H1 (cell line): ENCODE data around the gene HCAR2. TPM values are rescaled to one million over a fixed set of nuclear protein-coding genes. Genes with fewer than 3 reads are reported as not detected.

Experiments used
- CTCF ChIA-PET: fragments of 300-600 bp; sonication (Branson Sonifier 250); formaldehyde crosslinking; loops from one replicate; lab custom pipeline; 2021; ENCODE audit not compliant: partially characterized antibody; lab: Charles Lee
- POLR2A ChIA-PET: fragments of 300-600 bp; sonication (Branson Sonifier 250); formaldehyde crosslinking; loops from one replicate; lab custom pipeline; 2021; ENCODE audit warnings: inconsistent platforms; ENCODE audit not compliant: partially characterized antibody; lab: Charles Lee
- DNase-seq, 2 experiments: peaks; one replicate each; pipeline versions ENCODE4 v3.0.0 to v3.0.0-alpha.2; 2010 to 2022; ENCODE audit warnings: low spot score in 2 of 2, low read depth in 1 of 2, mixed read lengths in 1 of 2
- FAIRE-seq: peaks from 2 replicates; lab custom pipeline; 2011; peaks lifted over from hg19 to GRCh38; lab: Jason Lieb, UNC
- H2AFZ ChIP-seq: 2 replicates; pipeline ENCODE4 v1.8.1; 2012; ENCODE audit warnings: low read length, inconsistent platforms
- H2AK5ac ChIP-seq: 2 replicates; pipeline ENCODE4 v1.6.1; 2013; ENCODE audit warnings: low read depth, low read length
- H2BK120ac ChIP-seq: replicated peaks from 2 replicates; pipeline ENCODE3; 2013; ENCODE audit warnings: low read depth, low read length, inconsistent platforms
- H2BK12ac ChIP-seq: 2 replicates; pipeline ENCODE4 v1.6.1; 2013; ENCODE audit warnings: low read depth, low read length
- H2BK15ac ChIP-seq: 2 replicates; pipeline ENCODE4 v1.6.1; 2013; ENCODE audit warnings: low read length
- H2BK20ac ChIP-seq: 2 replicates; pipeline ENCODE4 v1.6.1; 2013; ENCODE audit warnings: low read length
- H2BK5ac ChIP-seq: 2 replicates; pipeline ENCODE4 v1.6.1; 2013; ENCODE audit warnings: low read depth, low read length
- H3K14ac ChIP-seq: 2 replicates; pipeline ENCODE4 v1.6.1; 2013; ENCODE audit warnings: inconsistent platforms; ENCODE audit not compliant: insufficient read length
- H3K18ac ChIP-seq: 2 replicates; pipeline ENCODE4 v1.6.1; 2013; ENCODE audit warnings: low read length; ENCODE audit errors: extremely low read depth
- H3K23ac ChIP-seq: 2 replicates; pipeline ENCODE4 v1.6.1; 2013; ENCODE audit warnings: inconsistent platforms; ENCODE audit not compliant: insufficient read length
- H3K23me2 ChIP-seq: 2 replicates; pipeline ENCODE4 v1.6.1; 2013; ENCODE audit warnings: low read depth, low read length
- H3K27ac ChIP-seq: 2 replicates; pipeline ENCODE4 v1.6.1; 2011; ENCODE audit warnings: low read depth, low read length, inconsistent platforms
- H3K27me3 ChIP-seq, 4 experiments: replicated peaks in 1 of 4; 1 replicate in 1 of 4; 2 replicates in 3 of 4; pipeline versions ENCODE4 v1.6.1 to v1.8.1; 2011 to 2013; ENCODE audit warnings: low read length in 3 of 4, mild to moderate bottlenecking in 3 of 4, inconsistent platforms in 2 of 4, mixed read lengths in 2 of 4, moderate library complexity in 1 of 4; ENCODE audit not compliant: control insufficient read depth in 3 of 4, insufficient read depth in 3 of 4; ENCODE audit errors: extremely low read depth in 1 of 4
- H3K36me3 ChIP-seq, 4 experiments: 2 replicates each; pipeline versions ENCODE4 v1.6.1 to v1.8.1; 2011 to 2013; ENCODE audit warnings: mild to moderate bottlenecking in 4 of 4, low read length in 3 of 4, moderate library complexity in 2 of 4, control low read depth in 1 of 4, inconsistent platforms in 1 of 4; ENCODE audit not compliant: insufficient read depth in 4 of 4, control insufficient read depth in 2 of 4
- H3K4ac ChIP-seq: replicated peaks from 2 replicates; pipeline ENCODE3; 2013; ENCODE audit warnings: low read length, low read depth, mixed read lengths, inconsistent platforms; ENCODE audit not compliant: insufficient read length
- H3K4me1 ChIP-seq, 4 experiments: replicated peaks in 1 of 4; 1 replicate in 1 of 4; 2 replicates in 3 of 4; pipeline versions ENCODE4 v1.6.1 to v1.8.1; 2011 to 2013; ENCODE audit warnings: low read length in 3 of 4, inconsistent platforms in 2 of 4, mixed read lengths in 1 of 4; ENCODE audit not compliant: insufficient read depth in 4 of 4, control insufficient read depth in 3 of 4
- H3K4me2 ChIP-seq, 2 experiments: 2 replicates each; pipeline versions ENCODE4 v1.6.1 to v1.8.1; 2011 to 2013; ENCODE audit warnings: low read depth in 2 of 2, low read length in 2 of 2, control low read depth in 1 of 2, inconsistent platforms in 1 of 2, mild to moderate bottlenecking in 1 of 2; ENCODE audit not compliant: insufficient read depth in 1 of 2
- H3K4me3 ChIP-seq, 4 experiments: fragments of 200-600, 300-600 bp in 1 of 4; sonication (generic), shearing (Covaris generic), sonication (Bioruptor Twin) in 1 of 4; 2 replicates each; pipeline versions ENCODE4 v1.5.1 to v1.8.1; 2011 to 2016; ENCODE audit warnings: low read length in 4 of 4, low read depth in 3 of 4, control low read depth in 2 of 4, inconsistent platforms in 2 of 4, mild to moderate bottlenecking in 2 of 4, mixed read lengths in 1 of 4, moderate library complexity in 1 of 4; ENCODE audit not compliant: insufficient read depth in 2 of 4; ENCODE audit errors: extremely low read depth in 1 of 4
- H3K56ac ChIP-seq: replicated peaks from 2 replicates; pipeline ENCODE3; 2013; ENCODE audit warnings: low read depth, mild to moderate bottlenecking, mixed read lengths, low read length, inconsistent platforms; ENCODE audit not compliant: insufficient read length
- H3K79me1 ChIP-seq: 2 replicates; pipeline ENCODE4 v1.6.1; 2013; ENCODE audit warnings: low read depth, low read length, control low read depth
- H3K79me2 ChIP-seq, 2 experiments: 2 replicates each; pipeline versions ENCODE4 v1.6.1 to v1.8.1; 2012 to 2013; ENCODE audit warnings: low read length in 2 of 2, mild to moderate bottlenecking in 2 of 2, inconsistent platforms in 1 of 2; ENCODE audit not compliant: insufficient read depth in 2 of 2, control insufficient read depth in 1 of 2
- H3K9ac ChIP-seq, 4 experiments: replicated peaks in 1 of 4; 1 replicate in 1 of 4; 2 replicates in 3 of 4; pipeline versions ENCODE4 v1.6.1 to v1.8.1; 2011 to 2013; ENCODE audit warnings: low read depth in 3 of 4, low read length in 3 of 4, control low read depth in 2 of 4, mild to moderate bottlenecking in 2 of 4, moderate library complexity in 2 of 4, inconsistent platforms in 1 of 4; ENCODE audit errors: extremely low read depth in 1 of 4
- H3K9me3 ChIP-seq, 2 experiments: 2 replicates each; pipeline versions ENCODE4 v1.6.1 to v1.8.1; 2012 to 2013; ENCODE audit warnings: mild to moderate bottlenecking in 2 of 2, moderate library complexity in 2 of 2, control low read depth in 1 of 2, inconsistent platforms in 1 of 2, low read depth in 1 of 2, low read length in 1 of 2, mixed read lengths in 1 of 2; ENCODE audit not compliant: insufficient read depth in 2 of 2
- H4K20me1 ChIP-seq, 2 experiments: replicated peaks in 1 of 2; 2 replicates each; pipeline versions ENCODE3 to v1.8.1; 2011 to 2013; ENCODE audit warnings: inconsistent platforms in 2 of 2, low read length in 2 of 2, mild to moderate bottlenecking in 1 of 2; ENCODE audit not compliant: insufficient read depth in 2 of 2, control insufficient read depth in 1 of 2
- H4K5ac ChIP-seq: 2 replicates; pipeline ENCODE4 v1.6.1; 2013; ENCODE audit warnings: low read length, low read depth, mixed read lengths, inconsistent platforms; ENCODE audit not compliant: insufficient read length
- H4K8ac ChIP-seq: 2 replicates; pipeline ENCODE4 v1.8.0; 2013; ENCODE audit warnings: mild to moderate bottlenecking, moderate library complexity, low read length, inconsistent platforms; ENCODE audit not compliant: insufficient read depth; ENCODE audit errors: extremely low read depth
- H4K91ac ChIP-seq: replicated peaks from 2 replicates; pipeline ENCODE3; 2013; ENCODE audit warnings: low read length, mixed read lengths, inconsistent platforms; ENCODE audit not compliant: insufficient read length
- CEBPB ChIP-seq: IDR thresholded peaks from 2 replicates; pipeline ENCODE4 v1.6.1; 2012; ENCODE audit warnings: low read depth, low read length
- CTBP2 ChIP-seq: IDR thresholded peaks from 2 replicates; pipeline ENCODE4 v1.7.0; 2011; ENCODE audit warnings: borderline replicate concordance, mild to moderate bottlenecking, moderate library complexity, mixed read lengths, low read length; ENCODE audit not compliant: insufficient read depth, insufficient read length
- HDAC6 ChIP-seq: IDR thresholded peaks from one replicate; pipeline ENCODE4 v1.7.1; 2012; ENCODE audit warnings: low read depth, mild to moderate bottlenecking, inconsistent platforms, low read length, moderate library complexity
- JUND ChIP-seq: IDR thresholded peaks from 2 replicates; pipeline ENCODE4 v1.6.1; 2011; ENCODE audit warnings: mild to moderate bottlenecking, improper control_type of control experiment, low read length
- MAFK ChIP-seq: IDR thresholded peaks from 2 replicates; pipeline ENCODE4 v1.6.1; 2012; ENCODE audit warnings: low read depth, mild to moderate bottlenecking, improper control_type of control experiment, low read length
- NRF1 ChIP-seq: IDR thresholded peaks from 2 replicates; pipeline ENCODE4 v1.6.1; 2011; ENCODE audit warnings: mild to moderate bottlenecking, low read depth, low read length, improper control_type of control experiment
- TEAD4 ChIP-seq: IDR thresholded peaks from 2 replicates; pipeline ENCODE4 v1.6.1; 2012; ENCODE audit warnings: low read depth, low read length, inconsistent platforms, mixed read lengths
- WGBS, 2 experiments: shearing (Covaris generic) in 1 of 2; methylation state at CpG; one replicate each; pipeline versions ENCODE4 v1.1.6 to v1.1.7; 2013 to 2015; ENCODE audit warnings: low lambda C conversion rate in 2 of 2, mixed read lengths in 2 of 2, inconsistent platforms in 1 of 2, low coverage in 1 of 2, missing lambda C conversion rate in 1 of 2; ENCODE audit not compliant: insufficient replicate concordance in 2 of 2, insufficient coverage in 1 of 2, insufficient read length in 1 of 2; ENCODE audit errors: extremely low coverage in 1 of 2, missing lambda C conversion rate in 1 of 2; 5-methylcytosine and 5-hydroxymethylcytosine counted together
- polyA plus RNA-seq, 7 experiments: library from polyadenylated mRNA; depleted of rRNA in 3 of 7; stranded (reverse) in 5 of 7; unstranded in 2 of 7; fragments of >200 nt in 5 of 7; fragments of 200-250 nt in 2 of 7; gene quantifications; 1 replicate in 5 of 7; 2 replicates in 1 of 7; 4 replicates in 1 of 7; pipeline versions ENCODE4 v1.2.1 to v1.2.3, GENCODE V29; 2011 to 2013; ENCODE audit warnings: missing spikeins in 2 of 7, mixed read lengths in 2 of 7
- total RNA-seq: library from RNA; stranded (reverse); fragmentation: NEBNext Ultra II Directional; extraction: Animal tissue kit (Norgen Biotek cat#: 25700); gene quantifications from 2 replicates; pipeline ENCODE4 v1.2.1, GENCODE V29; 2021
- TF ChIP-seq, protein P1 (sequence below): IDR thresholded peaks from 2 replicates; pipeline ENCODE4 v1.6.1; 2011; ENCODE audit warnings: low read depth, mild to moderate bottlenecking, low read length; ENCODE audit not compliant: insufficient read depth

The HCAR2 gene
- total and polyA plus RNA-seq, 2 of the 8 experiments (the other 6 are each of a cell fraction or from before 2014, with no cell fraction given): not detected

DNA sequence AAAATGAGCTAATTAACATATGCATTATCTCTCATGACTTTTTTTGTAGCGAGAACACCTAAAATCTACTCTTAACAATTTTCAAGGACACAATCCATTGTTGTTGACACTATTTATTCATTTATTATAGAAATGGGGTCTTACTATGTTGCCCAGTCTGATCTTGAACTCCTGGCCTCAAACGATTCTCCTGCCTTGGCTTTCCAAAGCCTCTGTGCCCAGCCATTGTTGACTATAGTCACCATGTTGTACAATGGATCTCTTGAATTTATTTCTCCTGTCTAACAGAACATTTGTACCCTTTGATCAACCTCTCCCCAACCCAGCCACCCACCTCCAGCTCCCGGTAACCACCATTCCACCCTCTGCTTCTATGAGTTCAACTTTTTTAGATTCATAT, 41.2 kb downstream of the HCAR2 start:
- Histone ChIP-seq H3K23ac (no peak overlapping the region), H4K91ac (no peak overlapping the region), H3K27me3 (no peaks in the 10 kb centered on the region), H3K9me3 (no peaks in the 10 kb centered on the region), H2AK5ac (no peak overlapping the region), H2BK12ac (no peak overlapping the region), H3K18ac (no peak overlapping the region), H3K23me2 (no peaks in the 10 kb centered on the region), H3K14ac (no peak overlapping the region), H3K4me3 (no peak overlapping the region), H3K4ac (no peak overlapping the region), H4K8ac (no peak overlapping the region), H3K4me1 (no peaks in the 10 kb centered on the region), H2BK120ac (no peak overlapping the region), H3K27ac (no peak overlapping the region), H4K20me1 (no peaks in the 10 kb centered on the region), H3K56ac (no peak overlapping the region), H2BK20ac (no peak overlapping the region), H3K79me2 (no peaks in the 10 kb centered on the region), H2BK5ac (no peak overlapping the region), H2BK15ac (no peak overlapping the region), H3K79me1 (no peaks in the 10 kb centered on the region), H2AFZ (no peak overlapping the region), H4K5ac (no peak overlapping the region), H3K9ac (no peak overlapping the region), H3K36me3 (no peaks in the 10 kb centered on the region), H3K4me2 (no peak overlapping the region)
- WGBS, 2 experiments: 91% methylated on average over 3 of the region's 3 CpGs; no CpG with 5 or more reads in 1 of the 2 experiments
- DNase-seq (no peak), FAIRE-seq (no peak)
- ChIA-PET CTCF (interaction anchor here (1.0 kb wide), 1 partner anchor 23 kb away, joined by 5 read pairs; no protein-coding TSS in a partner anchor), POLR2A (interaction anchor here (1.6 kb wide), 1 partner anchor 92 kb away, joined by 3 read pairs; no protein-coding TSS in a partner anchor)
- TF ChIP-seq NRF1 (no peak), CEBPB (no peak), CTBP2 (no peak), HDAC6 (no peak), MAFK (no peak), TEAD4 (no peak), JUND (no peak)
- TF ChIP-seq, protein P1, sequence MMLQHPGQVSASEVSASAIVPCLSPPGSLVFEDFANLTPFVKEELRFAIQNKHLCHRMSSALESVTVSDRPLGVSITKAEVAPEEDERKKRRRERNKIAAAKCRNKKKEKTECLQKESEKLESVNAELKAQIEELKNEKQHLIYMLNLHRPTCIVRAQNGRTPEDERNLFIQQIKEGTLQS: no peak
